Measurements from ENCODE around the gene FATE1.

Gene FATE1, protein sequence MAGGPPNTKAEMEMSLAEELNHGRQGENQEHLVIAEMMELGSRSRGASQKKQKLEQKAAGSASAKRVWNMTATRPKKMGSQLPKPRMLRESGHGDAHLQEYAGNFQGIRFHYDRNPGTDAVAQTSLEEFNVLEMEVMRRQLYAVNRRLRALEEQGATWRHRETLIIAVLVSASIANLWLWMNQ

GRCh38 chrX:151715752-151716151, at the start of gene FATE1:
Gene FATE1 (plus strand): TSS chrX:151716035. CDS start chrX:151716120, 85 bp downstream.
- no peak for TF ChIP-seq ZNF184 (tag by site-specific recombination; IDR thresholded peaks at IDR 0.05)
- no peak for TF ChIP-seq ZNF214 (tag by site-specific recombination; IDR thresholded peaks at IDR 0.05; ENCODE audit: borderline replicate concordance)
- no peak for TF ChIP-seq ZNF211 (tag by site-specific recombination; IDR thresholded peaks at IDR 0.05; ENCODE audit: low read depth)
- TF ChIP-seq ZNF549 (tag by site-specific recombination; IDR thresholded peaks at IDR 0.05), result no peak
- no peak for TF ChIP-seq ZBTB48 (tag by site-specific recombination; IDR thresholded peaks at IDR 0.05)
- TF ChIP-seq ZNF16 (tag by site-specific recombination; IDR thresholded peaks at IDR 0.05; ENCODE audit: low read depth), result no peak
- no peak for TF ChIP-seq ZNF416 (tag by site-specific recombination; IDR thresholded peaks at IDR 0.05)
- TF ChIP-seq, protein P1, sequence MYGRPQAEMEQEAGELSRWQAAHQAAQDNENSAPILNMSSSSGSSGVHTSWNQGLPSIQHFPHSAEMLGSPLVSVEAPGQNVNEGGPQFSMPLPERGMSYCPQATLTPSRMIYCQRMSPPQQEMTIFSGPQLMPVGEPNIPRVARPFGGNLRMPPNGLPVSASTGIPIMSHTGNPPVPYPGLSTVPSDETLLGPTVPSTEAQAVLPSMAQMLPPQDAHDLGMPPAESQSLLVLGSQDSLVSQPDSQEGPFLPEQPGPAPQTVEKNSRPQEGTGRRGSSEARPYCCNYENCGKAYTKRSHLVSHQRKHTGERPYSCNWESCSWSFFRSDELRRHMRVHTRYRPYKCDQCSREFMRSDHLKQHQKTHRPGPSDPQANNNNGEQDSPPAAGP (tag by site-specific recombination; IDR thresholded peaks at IDR 0.05), result no peak
- no peak for TF ChIP-seq ZXDB (tag by site-specific recombination; IDR thresholded peaks at IDR 0.05)
- no peak for TF ChIP-seq ZNF324 (tag by site-specific recombination; IDR thresholded peaks at IDR 0.05)
- no peak for TF ChIP-seq SP2 (tag by site-specific recombination; IDR thresholded peaks at IDR 0.05)
- TF ChIP-seq ZBTB10 (tag by site-specific recombination; IDR thresholded peaks at IDR 0.05), result no peak
- TF ChIP-seq ZNF626 (tag by site-specific recombination; IDR thresholded peaks at IDR 0.05), result no peak
- no peak for TF ChIP-seq ZNF174 (tag by site-specific recombination; IDR thresholded peaks at IDR 0.05)
- no peak for TF ChIP-seq ZNF394 (tag by site-specific recombination; IDR thresholded peaks at IDR 0.05; ENCODE audit: borderline replicate concordance)
- no peak for TF ChIP-seq RBAK (tag by site-specific recombination; IDR thresholded peaks at IDR 0.05)
- TF ChIP-seq, protein P2, sequence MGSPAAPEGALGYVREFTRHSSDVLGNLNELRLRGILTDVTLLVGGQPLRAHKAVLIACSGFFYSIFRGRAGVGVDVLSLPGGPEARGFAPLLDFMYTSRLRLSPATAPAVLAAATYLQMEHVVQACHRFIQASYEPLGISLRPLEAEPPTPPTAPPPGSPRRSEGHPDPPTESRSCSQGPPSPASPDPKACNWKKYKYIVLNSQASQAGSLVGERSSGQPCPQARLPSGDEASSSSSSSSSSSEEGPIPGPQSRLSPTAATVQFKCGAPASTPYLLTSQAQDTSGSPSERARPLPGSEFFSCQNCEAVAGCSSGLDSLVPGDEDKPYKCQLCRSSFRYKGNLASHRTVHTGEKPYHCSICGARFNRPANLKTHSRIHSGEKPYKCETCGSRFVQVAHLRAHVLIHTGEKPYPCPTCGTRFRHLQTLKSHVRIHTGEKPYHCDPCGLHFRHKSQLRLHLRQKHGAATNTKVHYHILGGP (tag by site-specific recombination; IDR thresholded peaks at IDR 0.05), result no peak
- no peak within 1 kb of the TSS for H3K4me3 ChIP-seq (ENCODE audit: low read depth, low read length)
- ChIA-PET POLR2A (no interaction called here), CTCF (interaction anchor here (0.8 to 2.3 kb wide), 3 partner anchors 18 to 36 kb away, joined by 3 to 6 read pairs (median 3); no protein-coding TSS in a partner anchor)
- no peaks in the 10 kb centered on the region for H3K36me3 ChIP-seq (ENCODE audit: control insufficient read depth in 2 of 2, insufficient read depth in 1 of 2, low read length in 2 of 2)
- H3K27ac ChIP-seq (ENCODE audit: extremely low read depth, low read depth, low read length), result no peak within 1 kb of the TSS
- H3K9me3 ChIP-seq (ENCODE audit: control insufficient read depth, insufficient read depth, low read depth, low read length), result no peaks in the 10 kb centered on the region
- no peaks in the 10 kb centered on the region for H3K4me1 ChIP-seq (ENCODE audit: control insufficient read depth, insufficient read depth, low read length)

GRCh38 chrX:151675121-151675746, 40.6 kb upstream of the FATE1 start:
- no peak for TF ChIP-seq ZNF791 (tag by site-specific recombination; IDR thresholded peaks at IDR 0.05)
- no peak for TF ChIP-seq OVOL3 (tag by site-specific recombination; IDR thresholded peaks at IDR 0.05)
- no peak for TF ChIP-seq ZNF350 (tag by site-specific recombination; IDR thresholded peaks at IDR 0.05)
- TF ChIP-seq ZNF155 (tag by site-specific recombination; IDR thresholded peaks at IDR 0.05), result no peak
- no peak for TF ChIP-seq ZEB2 (tag by site-specific recombination; IDR thresholded peaks at IDR 0.05)
- no peak for TF ChIP-seq ZNF544 (tag by site-specific recombination; IDR thresholded peaks at IDR 0.05)
- TF ChIP-seq, protein P3, sequence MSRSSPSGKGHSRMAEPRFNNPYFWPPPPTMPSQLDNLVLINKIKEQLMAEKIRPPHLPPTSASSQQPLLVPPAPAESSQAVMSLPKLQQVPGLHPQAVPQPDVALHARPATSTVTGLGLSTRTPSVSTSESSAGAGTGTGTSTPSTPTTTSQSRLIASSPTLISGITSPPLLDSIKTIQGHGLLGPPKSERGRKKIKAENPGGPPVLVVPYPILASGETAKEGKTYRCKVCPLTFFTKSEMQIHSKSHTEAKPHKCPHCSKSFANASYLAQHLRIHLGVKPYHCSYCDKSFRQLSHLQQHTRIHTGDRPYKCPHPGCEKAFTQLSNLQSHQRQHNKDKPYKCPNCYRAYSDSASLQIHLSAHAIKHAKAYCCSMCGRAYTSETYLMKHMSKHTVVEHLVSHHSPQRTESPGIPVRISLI (tag by site-specific recombination; IDR thresholded peaks at IDR 0.05), result no peak
- TF ChIP-seq ZNF549 (tag by site-specific recombination; IDR thresholded peaks at IDR 0.05), result no peak
- no peak for TF ChIP-seq ZNF623 (tag by site-specific recombination; IDR thresholded peaks at IDR 0.05)
- TF ChIP-seq ZNF354C (tag by site-specific recombination; IDR thresholded peaks at IDR 0.05; ENCODE audit: borderline replicate concordance, low read depth), result no peak
- TF ChIP-seq ZFHX2 (tag by site-specific recombination; conservative IDR thresholded peaks at IDR 0.05), result no peak
- TF ChIP-seq ZNF214 (tag by site-specific recombination; IDR thresholded peaks at IDR 0.05; ENCODE audit: borderline replicate concordance), result no peak
- Histone ChIP-seq H3K36me3 (ENCODE audit: control insufficient read depth in 2 of 2, insufficient read depth in 1 of 2, low read length in 2 of 2) (no peaks in the 10 kb centered on the region), H3K9me3 (ENCODE audit: control insufficient read depth, insufficient read depth, low read depth, low read length) (no peaks in the 10 kb centered on the region), H3K4me3 (ENCODE audit: low read depth, low read length) (no peak overlapping the region), H3K4me1 (ENCODE audit: control insufficient read depth, insufficient read depth, low read length) (no peaks in the 10 kb centered on the region), H3K27ac (ENCODE audit: extremely low read depth, low read depth, low read length) (no peak overlapping the region)
- POLR2A ChIA-PET, result no interaction called here
- CTCF ChIA-PET, result no interaction called here
